ENCODE data around the gene SULF2. TPM values are rescaled to one million over a fixed set of nuclear protein-coding genes. Genes with fewer than 3 reads are reported as not detected.

SULF2 gene
- total RNA-seq, 3 donors from 2014 or later, result 36.3 to 62.5 (median 58.0) TPM

GRCh38 chr20:47666304-47666703 lies 119.0 kb downstream of the SULF2 start:
- Histone ChIP-seq H3K4me1 (no peaks in the 10 kb centered on the region), H3K36me3 (no peaks in the 10 kb centered on the region), H3K4me3 (no peak overlapping the region), H3K27me3 (no peaks in the 10 kb centered on the region), H3K27ac (no peak overlapping the region), H3K9me3 (no peaks in the 10 kb centered on the region)
- TF ChIP-seq POLR2A (IDR thresholded peaks at IDR 0.05), result no peak
- no peak for TF ChIP-seq POLR2AphosphoS5 (IDR thresholded peaks at IDR 0.05)
- no peak for TF ChIP-seq CTCF (IDR thresholded peaks at IDR 0.05)
- DNase-seq (ENCODE audit: low spot score in 2 of 2), result no peak
- intact Hi-C loops (cut with DNase I; ENCODE audit: low total_unique reads), result loop anchor here (10.0 kb wide), 1 partner anchor 958 kb away; no protein-coding TSS in a partner anchor

GRCh38 chr20:47665221-47665991 lies 119.9 kb downstream of the SULF2 start:
- intact Hi-C loops (cut with DNase I; ENCODE audit: low total_unique reads), result loop anchor here (10.0 kb wide), 1 partner anchor 959 kb away; no protein-coding TSS in a partner anchor
- H3K27ac ChIP-seq, result no peak overlapping the region
- H3K4me3 ChIP-seq, result no peak overlapping the region
- no peaks in the 10 kb centered on the region for H3K9me3 ChIP-seq
- TF ChIP-seq POLR2AphosphoS5 (IDR thresholded peaks at IDR 0.05), result no peak
- TF ChIP-seq POLR2A (IDR thresholded peaks at IDR 0.05), result no peak
- TF ChIP-seq CTCF (IDR thresholded peaks at IDR 0.05), result no peak
- H3K36me3 ChIP-seq, result no peaks in the 10 kb centered on the region
- no peak for DNase-seq (ENCODE audit: low spot score in 2 of 2)
- H3K4me1 ChIP-seq, result no peaks in the 10 kb centered on the region
- H3K27me3 ChIP-seq, result no peaks in the 10 kb centered on the region

GRCh38 chr20:47664744-47665143 lies 120.5 kb downstream of the SULF2 start:
- H3K27ac ChIP-seq, result no peak overlapping the region
- no peak overlapping the region for H3K4me3 ChIP-seq
- intact Hi-C loops (cut with DNase I; ENCODE audit: low total_unique reads), result loop anchor here (10.0 kb wide), 1 partner anchor 960 kb away; no protein-coding TSS in a partner anchor
- TF ChIP-seq POLR2A (IDR thresholded peaks at IDR 0.05) (no peak), CTCF (IDR thresholded peaks at IDR 0.05) (no peak), POLR2AphosphoS5 (IDR thresholded peaks at IDR 0.05) (no peak)
- no peaks in the 10 kb centered on the region for H3K27me3 ChIP-seq
- DNase-seq (ENCODE audit: low spot score in 2 of 2), result no peak
- H3K9me3 ChIP-seq, result no peaks in the 10 kb centered on the region
- H3K4me1 ChIP-seq, result no peaks in the 10 kb centered on the region
- H3K36me3 ChIP-seq, result no peaks in the 10 kb centered on the region

- intact Hi-C loops (cut with DNase I; ENCODE audit: low total_unique reads), result loop anchor here (10.0 kb wide), 1 partner anchor 961 kb away; no protein-coding TSS in a partner anchor
- Histone ChIP-seq H3K4me1 (no peaks in the 10 kb centered on the region), H3K27ac (no peak overlapping the region), H3K36me3 (no peaks in the 10 kb centered on the region), H3K9me3 (no peaks in the 10 kb centered on the region), H3K27me3 (no peaks in the 10 kb centered on the region), H3K4me3 (no peak overlapping the region)
- no peak for DNase-seq (ENCODE audit: low spot score in 2 of 2)
- TF ChIP-seq POLR2A (IDR thresholded peaks at IDR 0.05) (no peak), CTCF (IDR thresholded peaks at IDR 0.05) (no peak)
These were observed 121.2 kb downstream of the SULF2 start for GRCh38 chr20:47664068-47664437.

- TF ChIP-seq POLR2A (IDR thresholded peaks at IDR 0.05) (no peak), CTCF (IDR thresholded peaks at IDR 0.05) (peak; percentile 87 to 95 (median 92)), POLR2AphosphoS5 (IDR thresholded peaks at IDR 0.05) (peak in 2 of 3 donors; percentile 7 to 48)
- no peaks in the 10 kb centered on the region for H3K36me3 ChIP-seq
- peak; percentile 65 to 80 for DNase-seq (ENCODE audit: low spot score in 2 of 2)
- no peaks in the 10 kb centered on the region for H3K27me3 ChIP-seq
- no peaks in the 10 kb centered on the region for H3K4me1 ChIP-seq
- H3K4me3 ChIP-seq, result no peak overlapping the region
- H3K9me3 ChIP-seq, result no peaks in the 10 kb centered on the region
- H3K27ac ChIP-seq, result no peak overlapping the region
- intact Hi-C loops (cut with DNase I; ENCODE audit: low total_unique reads), result loop anchor here (10.0 kb wide), 1 partner anchor 961 kb away; no protein-coding TSS in a partner anchor
These were observed 121.8 kb downstream of the SULF2 start for GRCh38 chr20:47663354-47664067.
